K562 (cell line): ENCODE data around the gene CPOX.

ENCODE experiments used
- PCBP1 ChIP-seq: fragments of 200-400 bp; formaldehyde crosslinking; IDR thresholded peaks from 2 replicates; pipeline ENCODE4 v1.6.1; 2018; ENCODE audit warnings: mild to moderate bottlenecking, low read depth, low read length; ENCODE audit not compliant: poor library complexity, severe bottlenecking
- SREBF1 ChIP-seq: fragments of 150-350 bp; IDR thresholded peaks from 2 replicates; pipeline ENCODE4 v1.6.1; 2014; ENCODE audit warnings: antibody characterized with exemption, low read depth, low read length, borderline replicate concordance
- TEAD2 ChIP-seq: fragments of 450-650 bp; IDR thresholded peaks from 2 replicates; pipeline ENCODE4 v1.6.1; 2016; ENCODE audit warnings: missing genetic modification characterization, control low read depth, missing compliant biosample characterization
- TF ChIP-seq, protein P1 (sequence below): sonication (generic); formaldehyde crosslinking; IDR thresholded peaks from 2 replicates; pipeline ENCODE4 v1.8.1; 2023; ENCODE audit warnings: mild to moderate bottlenecking, missing genetic modification reagents
- TF ChIP-seq, protein P2 (sequence below): fragments of 250-450 bp; sonication (Bioruptor Pico); IDR thresholded peaks from 2 replicates; pipeline ENCODE4 v1.8.0; 2021; ENCODE audit warnings: borderline replicate concordance, mild to moderate bottlenecking, moderate library complexity; ENCODE audit not compliant: poor library complexity, severe bottlenecking

DNA sequence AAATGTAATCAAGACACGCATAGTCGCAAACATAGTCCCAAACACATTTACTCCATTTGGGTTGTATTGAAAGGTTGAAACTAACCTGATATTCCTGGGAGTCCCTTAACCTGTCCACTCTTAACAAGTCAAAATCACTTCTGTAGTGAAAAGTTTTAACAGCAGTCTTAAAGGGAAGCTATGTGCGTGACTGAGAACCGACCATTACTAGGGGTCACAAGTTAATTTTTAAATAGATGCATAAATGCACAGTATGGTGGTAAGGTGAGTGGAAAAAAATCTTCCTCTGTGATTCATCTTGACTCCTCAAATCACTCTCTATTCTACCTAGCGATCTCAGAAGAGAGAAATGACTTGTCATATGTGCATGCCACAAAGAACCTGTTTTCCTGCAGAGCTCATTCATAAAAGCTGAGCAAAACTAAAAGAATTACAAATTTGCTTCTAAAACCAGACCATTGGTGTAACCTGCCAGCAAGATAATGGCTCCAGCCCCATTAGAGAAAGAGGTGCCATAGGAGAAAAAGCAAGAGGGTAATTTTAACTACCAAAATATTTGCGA is 56.9 kb downstream of the CPOX start:
- TF ChIP-seq TEAD2 (tag) (no peak), SREBF1 (no peak), PCBP1 (no peak)
- TF ChIP-seq, protein P1, sequence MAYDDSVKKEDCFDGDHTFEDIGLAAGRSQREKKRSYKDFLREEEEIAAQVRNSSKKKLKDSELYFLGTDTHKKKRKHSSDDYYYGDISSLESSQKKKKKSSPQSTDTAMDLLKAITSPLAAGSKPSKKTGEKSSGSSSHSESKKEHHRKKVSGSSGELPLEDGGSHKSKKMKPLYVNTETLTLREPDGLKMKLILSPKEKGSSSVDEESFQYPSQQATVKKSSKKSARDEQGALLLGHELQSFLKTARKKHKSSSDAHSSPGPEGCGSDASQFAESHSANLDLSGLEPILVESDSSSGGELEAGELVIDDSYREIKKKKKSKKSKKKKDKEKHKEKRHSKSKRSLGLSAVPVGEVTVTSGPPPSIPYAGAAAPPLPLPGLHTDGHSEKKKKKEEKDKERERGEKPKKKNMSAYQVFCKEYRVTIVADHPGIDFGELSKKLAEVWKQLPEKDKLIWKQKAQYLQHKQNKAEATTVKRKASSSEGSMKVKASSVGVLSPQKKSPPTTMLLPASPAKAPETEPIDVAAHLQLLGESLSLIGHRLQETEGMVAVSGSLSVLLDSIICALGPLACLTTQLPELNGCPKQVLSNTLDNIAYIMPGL: no peak
- TF ChIP-seq, protein P2, sequence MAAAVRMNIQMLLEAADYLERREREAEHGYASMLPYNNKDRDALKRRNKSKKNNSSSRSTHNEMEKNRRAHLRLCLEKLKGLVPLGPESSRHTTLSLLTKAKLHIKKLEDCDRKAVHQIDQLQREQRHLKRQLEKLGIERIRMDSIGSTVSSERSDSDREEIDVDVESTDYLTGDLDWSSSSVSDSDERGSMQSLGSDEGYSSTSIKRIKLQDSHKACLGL (CRISPR knock-in tag): no peak
